OCI-LY7 (cell line): ENCODE results near the gene TSPAN5. TPM values are rescaled to one million over a fixed set of nuclear protein-coding genes. Genes with fewer than 3 reads are reported as not detected.

Experiments
- BruUV-seq: library from RNA; stranded (reverse); fragments of 400-500 nt; replicated peaks from 2 replicates; lab custom pipeline; 2021; lab: Mats Ljungman, UMichigan
- CTCF ChIA-PET: fragments of 300-600 bp; sonication (Branson Sonifier 250); formaldehyde crosslinking; loops from one replicate; lab custom pipeline; 2022; ENCODE audit warnings: antibody characterized with exemption; ENCODE audit not compliant: unreplicated experiment; lab: Charles Lee
- POLR2A ChIA-PET: fragments of 300-600 bp; sonication (Branson Sonifier 250); formaldehyde crosslinking; loops from one replicate; lab custom pipeline; 2022; ENCODE audit warnings: antibody characterized with exemption; lab: Charles Lee
- DNase-seq: peaks from one replicate; pipeline ENCODE4 v3.0.0-alpha.2; 2015; ENCODE audit warnings: low spot score
- H2AFZ ChIP-seq: fragments of 200-600 bp; sonication (generic), shearing (Covaris generic); 2 replicates; pipeline ENCODE4 v1.6.1; 2014; ENCODE audit warnings: mild to moderate bottlenecking, antibody characterized with exemption, low read length, moderate library complexity
- H3K27ac ChIP-seq: fragments of 200-600 bp; sonication (generic); 2 replicates; pipeline ENCODE4 v1.5.1; 2014; ENCODE audit warnings: mixed run types, low read depth, mild to moderate bottlenecking, moderate library complexity, low read length, inconsistent platforms; ENCODE audit not compliant: poor library complexity, severe bottlenecking
- H3K36me3 ChIP-seq: fragments of 200-600 bp; sonication (generic); 2 replicates; pipeline ENCODE4 v1.6.1; 2014; ENCODE audit warnings: mild to moderate bottlenecking, antibody characterized with exemption, low read length, moderate library complexity, mixed read lengths; ENCODE audit not compliant: insufficient read depth
- H3K4me1 ChIP-seq: fragments of 200-600 bp; sonication (generic); 2 replicates; pipeline ENCODE4 v1.5.1; 2014; ENCODE audit warnings: mild to moderate bottlenecking, low read length; ENCODE audit not compliant: insufficient read depth, poor library complexity, severe bottlenecking
- H3K4me2 ChIP-seq: fragments of 200-600 bp; sonication (generic); 2 replicates; pipeline ENCODE4 v1.6.1; 2014; ENCODE audit warnings: mild to moderate bottlenecking, low read length
- H3K4me3 ChIP-seq: fragments of 200-600 bp; sonication (generic); 2 replicates; pipeline ENCODE4 v1.5.1; 2014; ENCODE audit warnings: mild to moderate bottlenecking, low read depth, low read length; ENCODE audit not compliant: poor library complexity, severe bottlenecking
- H3K79me2 ChIP-seq: fragments of 200-600 bp; sonication (generic); 2 replicates; pipeline ENCODE4 v1.6.1; 2016; ENCODE audit warnings: low read depth, mild to moderate bottlenecking, low read length, moderate library complexity, mixed read lengths; ENCODE audit not compliant: insufficient read depth
- H3K9me2 ChIP-seq: fragments of 200-600 bp; sonication (generic); 2 replicates; pipeline ENCODE4 v1.6.1; 2016; ENCODE audit warnings: mild to moderate bottlenecking, low read length, mixed read lengths; ENCODE audit not compliant: insufficient read depth
- H3K9me3 ChIP-seq: fragments of 200-600 bp; sonication (generic); 2 replicates; pipeline ENCODE4 v1.6.1; 2014; ENCODE audit warnings: mild to moderate bottlenecking, mixed run types, low read length, mixed read lengths
- H4K20me1 ChIP-seq: fragments of 200-600 bp; sonication (generic); 2 replicates; pipeline ENCODE4 v1.6.1; 2014; ENCODE audit warnings: mild to moderate bottlenecking, antibody characterized with exemption, low read length, moderate library complexity, mixed read lengths; ENCODE audit not compliant: insufficient read depth
- EZH2phosphoT487 ChIP-seq: fragments of 200-600 bp; sonication (generic); IDR thresholded peaks from 2 replicates; pipeline ENCODE4 v1.6.1; 2018; ENCODE audit warnings: low read depth, borderline replicate concordance, mild to moderate bottlenecking, mixed run types, antibody characterized with exemption, low read length, moderate library complexity, mixed read lengths
- intact Hi-C: fragments of 100-400 bp; cut with micrococcal nuclease; formaldehyde crosslinking; loops from one replicate; pipeline ENCODE4 v1.10.0; 2022; ENCODE audit not compliant: unreplicated experiment
- total RNA-seq, 2 experiments: library from RNA; depleted of rRNA in 1 of 2; stranded (reverse); fragments of >200 nt in 1 of 2; shearing (Covaris generic) in 1 of 2; gene quantifications; 2 replicates each; pipeline ENCODE4 v1.2.3, GENCODE V29; 2014 to 2022
- TF ChIP-seq, protein P1 (sequence below): fragments of 200-600 bp; sonication (generic); conservative IDR thresholded peaks from 2 replicates; pipeline ENCODE4 v1.5.1; 2014; ENCODE audit warnings: mild to moderate bottlenecking, antibody characterized with exemption, low read length, moderate library complexity, mixed read lengths

The TSPAN5 gene
- total RNA-seq, 2 experiments from 2014 or later, result not detected

DNA sequence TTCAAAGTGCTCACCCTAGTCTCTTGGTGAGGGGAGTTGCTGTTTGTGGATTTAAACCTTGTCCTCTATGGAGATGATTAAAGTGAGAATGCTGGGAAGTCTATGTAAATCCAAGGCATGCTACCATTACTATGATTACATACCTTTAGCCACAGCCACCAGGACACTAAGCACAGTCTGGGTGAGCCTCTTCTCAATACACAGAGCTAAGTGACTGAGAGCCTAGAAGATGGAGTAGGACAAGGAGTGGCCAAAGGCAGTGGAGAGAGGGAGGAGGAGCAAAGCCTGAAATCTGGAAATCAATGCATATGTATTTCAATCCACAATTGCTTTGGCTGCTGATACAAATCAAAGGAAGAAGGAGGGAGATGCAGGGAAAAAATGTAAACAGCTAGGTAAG is 12.7 kb upstream of the TSPAN5 start:
- ChIA-PET CTCF (no interaction called here), POLR2A (no interaction called here)
- Histone ChIP-seq H3K27ac (no peak overlapping the region), H3K9me2 (no peaks in the 10 kb centered on the region), H4K20me1 (no peaks in the 10 kb centered on the region), H3K4me2 (no peak overlapping the region), H2AFZ (no peak overlapping the region), H3K9me3 (no peaks in the 10 kb centered on the region), H3K4me3 (no peak overlapping the region), H3K4me1 (no peaks in the 10 kb centered on the region), H3K79me2 (no peaks in the 10 kb centered on the region), H3K36me3 (no peaks in the 10 kb centered on the region)
- TF ChIP-seq, protein P1, sequence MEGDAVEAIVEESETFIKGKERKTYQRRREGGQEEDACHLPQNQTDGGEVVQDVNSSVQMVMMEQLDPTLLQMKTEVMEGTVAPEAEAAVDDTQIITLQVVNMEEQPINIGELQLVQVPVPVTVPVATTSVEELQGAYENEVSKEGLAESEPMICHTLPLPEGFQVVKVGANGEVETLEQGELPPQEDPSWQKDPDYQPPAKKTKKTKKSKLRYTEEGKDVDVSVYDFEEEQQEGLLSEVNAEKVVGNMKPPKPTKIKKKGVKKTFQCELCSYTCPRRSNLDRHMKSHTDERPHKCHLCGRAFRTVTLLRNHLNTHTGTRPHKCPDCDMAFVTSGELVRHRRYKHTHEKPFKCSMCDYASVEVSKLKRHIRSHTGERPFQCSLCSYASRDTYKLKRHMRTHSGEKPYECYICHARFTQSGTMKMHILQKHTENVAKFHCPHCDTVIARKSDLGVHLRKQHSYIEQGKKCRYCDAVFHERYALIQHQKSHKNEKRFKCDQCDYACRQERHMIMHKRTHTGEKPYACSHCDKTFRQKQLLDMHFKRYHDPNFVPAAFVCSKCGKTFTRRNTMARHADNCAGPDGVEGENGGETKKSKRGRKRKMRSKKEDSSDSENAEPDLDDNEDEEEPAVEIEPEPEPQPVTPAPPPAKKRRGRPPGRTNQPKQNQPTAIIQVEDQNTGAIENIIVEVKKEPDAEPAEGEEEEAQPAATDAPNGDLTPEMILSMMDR, result no peak
- TF ChIP-seq EZH2phosphoT487, result no peak
- no peak for DNase-seq
- BruUV-seq, result no TSS peak
- intact Hi-C loops, result no loop called here

DNA sequence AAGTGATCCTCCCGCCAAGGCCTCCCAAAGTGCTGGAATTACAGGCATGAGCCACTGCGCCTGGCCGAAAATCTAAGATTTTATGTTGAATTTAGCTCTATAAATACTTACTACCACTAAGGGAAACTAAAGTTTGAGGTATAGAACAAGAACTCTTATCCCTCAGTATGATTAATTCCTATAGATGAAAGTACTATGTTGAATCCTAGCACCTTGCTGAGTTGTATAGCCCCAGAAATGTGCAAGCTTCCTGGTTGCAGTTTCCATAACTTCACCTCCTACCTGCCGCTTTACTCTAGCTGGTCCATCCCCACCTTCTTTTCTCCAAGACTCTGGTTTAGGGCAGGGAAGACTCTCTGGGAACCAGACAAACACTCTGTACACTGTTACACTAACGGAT is 11.8 kb upstream of the TSPAN5 start:
- no peaks in the 10 kb centered on the region for H3K9me3 ChIP-seq

DNA sequence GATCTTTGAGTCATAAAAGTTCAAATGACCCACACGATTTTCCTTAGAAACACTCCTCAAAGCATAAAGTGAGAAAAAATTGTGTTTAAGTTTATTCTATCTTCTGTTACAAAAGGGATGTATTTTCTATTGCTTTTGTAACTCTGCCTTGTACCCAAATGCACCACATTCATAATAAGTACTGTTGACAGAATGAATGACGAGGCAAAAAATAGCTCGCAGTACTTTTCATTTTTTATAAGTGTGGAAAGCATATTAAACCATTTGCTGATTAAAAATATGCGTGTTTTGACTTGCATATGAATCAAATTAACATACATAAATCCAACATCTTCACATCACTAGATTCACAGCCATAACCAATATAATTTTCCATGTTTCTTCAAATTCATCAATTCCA is 11.2 kb upstream of the TSPAN5 start:
- TF ChIP-seq, protein P1, result no peak
- TF ChIP-seq EZH2phosphoT487, result no peak
- CTCF ChIA-PET, result no interaction called here
- BruUV-seq, result no TSS peak

More for the DNA sequence above, 11.8 kb upstream of the TSPAN5 start:
- BruUV-seq, result no TSS peak
- ChIA-PET POLR2A (interaction anchor here (0.6 kb wide), 2 partner anchors 8 to 651 kb away, joined by 3 read pairs; no protein-coding TSS in a partner anchor), CTCF (no interaction called here)
- no peak overlapping the region for H3K27ac ChIP-seq
- no peaks in the 10 kb centered on the region for H3K4me1 ChIP-seq
- no peak overlapping the region for H3K4me2 ChIP-seq
- H3K9me2 ChIP-seq, result no peaks in the 10 kb centered on the region
- intact Hi-C loops, result no loop called here
- no peak for DNase-seq
- no peak overlapping the region for H3K4me3 ChIP-seq
- TF ChIP-seq, protein P1, result no peak
- no peak for TF ChIP-seq EZH2phosphoT487
- no peaks in the 10 kb centered on the region for H4K20me1 ChIP-seq
- H3K79me2 ChIP-seq, result no peaks in the 10 kb centered on the region
- no peak overlapping the region for H2AFZ ChIP-seq
- no peaks in the 10 kb centered on the region for H3K36me3 ChIP-seq

More for the DNA sequence above, 11.2 kb upstream of the TSPAN5 start:
- no peak overlapping the region for H2AFZ ChIP-seq
- intact Hi-C loops, result no loop called here
- no peaks in the 10 kb centered on the region for H3K79me2 ChIP-seq
- no peak overlapping the region for H3K4me2 ChIP-seq
- no peak for DNase-seq
- H3K27ac ChIP-seq, result no peak overlapping the region
- POLR2A ChIA-PET, result interaction anchor here (0.6 kb wide), 1 partner anchor 652 kb away, joined by 3 read pairs; no protein-coding TSS in a partner anchor
- no peaks in the 10 kb centered on the region for H3K36me3 ChIP-seq
- no peaks in the 10 kb centered on the region for H3K4me1 ChIP-seq
- H3K4me3 ChIP-seq, result no peak overlapping the region
- no peaks in the 10 kb centered on the region for H3K9me3 ChIP-seq
- no peaks in the 10 kb centered on the region for H4K20me1 ChIP-seq
- no peaks in the 10 kb centered on the region for H3K9me2 ChIP-seq
